ENCODE data around the gene COLQ. TPM values are rescaled to one million over a fixed set of nuclear protein-coding genes. Genes with fewer than 3 reads are reported as not detected.

The COLQ gene
- total and polyA plus RNA-seq, 11 donors: 2.1 to 33.0 (median 10.7) TPM

- Histone ChIP-seq H3K9me3 (peaks cover 0 to 4% (median 0%) of the 10 kb centered on the region in 12 donors), H3K36me3 (peaks cover 0 to 7% (median 3%) of the 10 kb centered on the region in 9 donors), H3K4me3 (no peak overlapping the region), H3K27me3 (no peaks in the 10 kb centered on the region), H3K27ac (no peak overlapping the region), H3K4me1 (peaks cover 0 to 12% (median 0%) of the 10 kb centered on the region in 12 donors)
- ATAC-seq (no peak), DNase-seq (no peak)
- WGBS, 4 donors: 96 to 97% (median 97%) methylated on average over 2 of the region's 2 CpGs
- intact Hi-C loops (cut with DNase I): no loop called here
- TF ChIP-seq CTCF (IDR thresholded peaks at IDR 0.05): no peak
- no peak for TF ChIP-seq POLR2A (IDR thresholded peaks at IDR 0.05)
Measured at GRCh38 chr3:15456321-15456720, 65.2 kb downstream of the COLQ start.

- TF ChIP-seq CTCF (IDR thresholded peaks at IDR 0.05) (no peak), POLR2A (IDR thresholded peaks at IDR 0.05) (no peak)
- Histone ChIP-seq H3K27ac (no peak overlapping the region), H3K27me3 (no peaks in the 10 kb centered on the region), H3K36me3 (peaks cover 0 to 7% (median 3%) of the 10 kb centered on the region in 9 donors), H3K9me3 (peaks cover 0 to 4% (median 0%) of the 10 kb centered on the region in 12 donors), H3K4me3 (no peak overlapping the region), H3K4me1 (peaks cover 0 to 6% (median 0%) of the 10 kb centered on the region in 12 donors)
- no peak for ATAC-seq
- intact Hi-C loops (cut with DNase I): no loop called here
- DNase-seq: no peak
- WGBS, 4 donors: 91 to 96% (median 93%) methylated on average over 7 of the region's 7 CpGs
Measured at GRCh38 chr3:15455756-15456155, 65.8 kb downstream of the COLQ start.

- Histone ChIP-seq H3K4me1 (no peaks in the 10 kb centered on the region), H3K36me3 (peaks cover 0 to 11% (median 7%) of the 10 kb centered on the region in 9 donors), H3K9me3 (peaks cover 0 to 4% (median 0%) of the 10 kb centered on the region in 12 donors), H3K27ac (no peak overlapping the region), H3K4me3 (no peak overlapping the region), H3K27me3 (no peaks in the 10 kb centered on the region)
- TF ChIP-seq CTCF (IDR thresholded peaks at IDR 0.05): no peak
- TF ChIP-seq POLR2A (IDR thresholded peaks at IDR 0.05): no peak
- DNase-seq (no peak), ATAC-seq (no peak)
- intact Hi-C loops (cut with DNase I): no loop called here
Measured at GRCh38 chr3:15454965-15455364, 66.5 kb downstream of the COLQ start.

- intact Hi-C loops (cut with DNase I): no loop called here
- DNase-seq (no peak), ATAC-seq (no peak)
- no peaks in the 10 kb centered on the region for H3K4me1 ChIP-seq
- peaks cover 0 to 11% (median 7%) of the 10 kb centered on the region in 9 donors for H3K36me3 ChIP-seq
- no peak for TF ChIP-seq CTCF (IDR thresholded peaks at IDR 0.05)
- TF ChIP-seq POLR2A (IDR thresholded peaks at IDR 0.05): no peak
- H3K9me3 ChIP-seq: peaks cover 0 to 4% (median 0%) of the 10 kb centered on the region in 12 donors
- no peak overlapping the region for H3K4me3 ChIP-seq
- no peak overlapping the region for H3K27ac ChIP-seq
- 71 to 84% (median 76%) methylated on average over 9 of the region's 9 CpGs for WGBS, 4 donors
- H3K27me3 ChIP-seq: no peaks in the 10 kb centered on the region
Measured at GRCh38 chr3:15453991-15454625, 67.4 kb downstream of the COLQ start.

All from heart left ventricle (tissue), 16 donors.